ENCODE measurements around the gene TREH.
A peak's percentile ranks its signal among the peaks of the same experiment; 100 is the strongest.

TREH gene

GRCh38 chr11:118638726-118639125 lies 40.7 kb downstream of the TREH start:
- no peak for DNase-seq (ENCODE audit: low read depth)
- no peak for TF ChIP-seq CTCF (IDR thresholded peaks at IDR 0.05; ENCODE audit: low read length, missing control alignments)
- no peak overlapping the region for H3K4me3 ChIP-seq (replicated peaks; ENCODE audit: low read depth, low read length)

GRCh38 chr11:118636569-118637290 lies 42.7 kb downstream of the TREH start:
- H3K4me3 ChIP-seq (replicated peaks; ENCODE audit: low read depth, low read length): no peak overlapping the region
- no peak for DNase-seq (ENCODE audit: low read depth)
- no peak for TF ChIP-seq CTCF (IDR thresholded peaks at IDR 0.05; ENCODE audit: low read length, missing control alignments)

GRCh38 chr11:118635642-118636041 lies 43.8 kb downstream of the TREH start:
- no peak for TF ChIP-seq CTCF (IDR thresholded peaks at IDR 0.05; ENCODE audit: low read length, missing control alignments)
- no peak for DNase-seq (ENCODE audit: low read depth)
- no peak overlapping the region for H3K4me3 ChIP-seq (replicated peaks; ENCODE audit: low read depth, low read length)

- no peak overlapping the region for H3K4me3 ChIP-seq (replicated peaks; ENCODE audit: low read depth, low read length)
- DNase-seq (ENCODE audit: low read depth): no peak
- no peak for TF ChIP-seq CTCF (IDR thresholded peaks at IDR 0.05; ENCODE audit: low read length, missing control alignments)
Observed at GRCh38 chr11:118635237-118635591, 44.2 kb downstream of the TREH start.

GRCh38 chr11:118634431-118635236 lies 44.8 kb downstream of the TREH start:
- no peak for TF ChIP-seq CTCF (IDR thresholded peaks at IDR 0.05; ENCODE audit: low read length, missing control alignments)
- no peak overlapping the region for H3K4me3 ChIP-seq (replicated peaks; ENCODE audit: low read depth, low read length)
- peak; percentile 71 for DNase-seq (ENCODE audit: low read depth)

- no peak for TF ChIP-seq CTCF (IDR thresholded peaks at IDR 0.05; ENCODE audit: low read length, missing control alignments)
- DNase-seq (ENCODE audit: low read depth): no peak
- no peak overlapping the region for H3K4me3 ChIP-seq (replicated peaks; ENCODE audit: low read depth, low read length)
Observed at GRCh38 chr11:118633979-118634378, 45.5 kb downstream of the TREH start.

Measured in fibroblast of pulmonary artery (primary cell).